HepG2 (cell line): ENCODE data around the gene TRAF4. TPM values are rescaled to one million over a fixed set of nuclear protein-coding genes. Genes with fewer than 3 reads are reported as not detected.
"Not testable (repeated sequence)": the region's sequence is repeated elsewhere in the genome, so short reads cannot be mapped to it uniquely, and the experiment has no call there.

Experiments
- ATAC-seq: fragments of 200-7000 bp; cut with Tn5 transposase; 3 replicates; pipeline ENCODE4 v1.9.1; 2020; ENCODE audit warnings: mild to moderate bottlenecking, moderate library complexity
- BruUV-seq: library from RNA; stranded (reverse); fragments of 400-500 nt; replicated peaks from 2 replicates; lab custom pipeline; 2021; lab: Mats Ljungman, UMichigan
- CTCF ChIA-PET: fragments of 300-600 bp; formaldehyde crosslinking; extraction: SDS; loops from one replicate; lab custom pipeline; 2021; ENCODE audit warnings: low total read pairs, inconsistent platforms, low intra/inter-chr PET ratio; lab: Yijun Ruan, JAX
- POLR2A ChIA-PET: fragments of 350-600 bp; sonication (Branson Sonifier 250); formaldehyde crosslinking; loops from one replicate; lab custom pipeline; 2020; ENCODE audit warnings: antibody characterized with exemption, inconsistent platforms; lab: Yijun Ruan, JAX
- DNase-seq: peaks from one replicate; pipeline ENCODE4 v3.0.0-alpha.2; 2015; ENCODE audit warnings: low spot score
- FAIRE-seq: peaks from 3 replicates; lab custom pipeline; 2011; peaks lifted over from hg19 to GRCh38; lab: Jason Lieb, UNC
- H2AFZ ChIP-seq: one replicate; pipeline ENCODE4 v1.6.1; 2011; ENCODE audit warnings: low read length, inconsistent platforms
- H3K27ac ChIP-seq: fragments of 300-600 bp; 3 replicates; pipeline ENCODE4 v1.8.0; 2011; ENCODE audit warnings: mixed run types, mild to moderate bottlenecking, mixed read lengths, low read length, inconsistent platforms; ENCODE audit not compliant: insufficient read depth; ENCODE audit errors: extremely low read length
- H3K27me3 ChIP-seq, 2 experiments: fragments of 200-600 bp in 1 of 2; 2 replicates in 1 of 2; 3 replicates in 1 of 2; pipeline versions ENCODE4 v1.6.0 to v1.8.0; 2011; ENCODE audit warnings: low read length in 2 of 2, mild to moderate bottlenecking in 2 of 2, moderate library complexity in 2 of 2, inconsistent platforms in 1 of 2; ENCODE audit not compliant: insufficient read depth in 2 of 2, control insufficient read depth in 1 of 2
- H3K36me3 ChIP-seq, 2 experiments: fragments of 200-600 bp in 1 of 2; replicated peaks in 1 of 2; 2 replicates in 1 of 2; 3 replicates in 1 of 2; pipeline versions ENCODE4 v1.5.1 to v1.8.0; 2011; ENCODE audit warnings: low read length in 2 of 2, inconsistent platforms in 1 of 2; ENCODE audit not compliant: insufficient read depth in 2 of 2, control insufficient read depth in 1 of 2
- H3K4me1 ChIP-seq: 2 replicates; pipeline ENCODE4 v1.5.1; 2012; ENCODE audit warnings: low read length, inconsistent platforms; ENCODE audit not compliant: insufficient read depth
- H3K4me2 ChIP-seq: 2 replicates; pipeline ENCODE4 v1.6.0; 2011; ENCODE audit warnings: low read depth, low read length, inconsistent platforms
- H3K4me3 ChIP-seq, 3 experiments: fragments of 200-600 bp in 1 of 3; sonication (generic), shearing (Covaris generic) in 1 of 3; replicated peaks in 1 of 3; 2 replicates each; pipeline ENCODE4 v1.5.1; 2011 to 2016; ENCODE audit warnings: low read length in 3 of 3, inconsistent platforms in 2 of 3, low read depth in 2 of 3, mild to moderate bottlenecking in 2 of 3, control low read depth in 1 of 3, mixed read lengths in 1 of 3; ENCODE audit not compliant: insufficient read depth in 1 of 3
- H3K79me2 ChIP-seq: one replicate; pipeline ENCODE4 v1.6.1; 2011; ENCODE audit warnings: low read length, inconsistent platforms; ENCODE audit not compliant: insufficient read depth
- H3K9ac ChIP-seq: 2 replicates; pipeline ENCODE4 v1.6.0; 2011; ENCODE audit warnings: mild to moderate bottlenecking, low read depth, low read length, inconsistent platforms; ENCODE audit not compliant: insufficient read depth
- H3K9me3 ChIP-seq: 2 replicates; pipeline ENCODE4 v1.5.1; 2012; ENCODE audit warnings: mild to moderate bottlenecking, low read length
- H4K20me1 ChIP-seq: 2 replicates; pipeline ENCODE4 v1.6.0; 2011; ENCODE audit warnings: inconsistent platforms, mild to moderate bottlenecking, low read length, moderate library complexity; ENCODE audit not compliant: insufficient read depth
- CBX1 ChIP-seq: IDR thresholded peaks from one replicate; pipeline ENCODE4 v1.6.1; 2016; ENCODE audit warnings: antibody characterized with exemption, low read depth
- EHMT2 ChIP-seq: fragments of 200-600 bp; sonication (generic); IDR thresholded peaks from 2 replicates; pipeline ENCODE4 v1.7.0; 2017; ENCODE audit warnings: antibody characterized with exemption, low read depth, low read length, borderline replicate concordance
- ELF1 ChIP-seq: sonication (generic); formaldehyde crosslinking; IDR thresholded peaks from 2 replicates; pipeline ENCODE4 v1.4.0; 2020; ENCODE audit warnings: missing genetic modification reagents
- MTF1 ChIP-seq: sonication (generic); formaldehyde crosslinking; IDR thresholded peaks from 2 replicates; pipeline ENCODE4 v1.5.0; 2020; ENCODE audit warnings: missing genetic modification reagents
- PRMT3 ChIP-seq: sonication (generic); formaldehyde crosslinking; IDR thresholded peaks from 2 replicates; pipeline ENCODE4 v1.8.1; 2022; ENCODE audit warnings: low read depth, mild to moderate bottlenecking, moderate library complexity, missing genetic modification reagents, borderline replicate concordance
- SKIL ChIP-seq: sonication (generic); formaldehyde crosslinking; IDR thresholded peaks from 2 replicates; pipeline ENCODE4 v1.8.0; 2022; ENCODE audit warnings: missing genetic modification reagents, mild to moderate bottlenecking, moderate library complexity, borderline replicate concordance
- ZBTB43 ChIP-seq: sonication (generic); formaldehyde crosslinking; conservative IDR thresholded peaks from 2 replicates; pipeline ENCODE4 v1.4.0; 2020; ENCODE audit warnings: missing genetic modification reagents
- ZFP36L2 ChIP-seq: sonication (generic); formaldehyde crosslinking; IDR thresholded peaks from 2 replicates; pipeline ENCODE4 v1.4.0; 2020; ENCODE audit warnings: missing genetic modification reagents
- ZNF230 ChIP-seq: sonication (generic); formaldehyde crosslinking; IDR thresholded peaks from 2 replicates; pipeline ENCODE4 v1.4.0; 2020; ENCODE audit warnings: mild to moderate bottlenecking, missing genetic modification reagents
- WGBS: methylation state at CpG from one replicate; pipeline ENCODE4 v1.1.6; 2017; ENCODE audit warnings: low lambda C conversion rate; 5-methylcytosine and 5-hydroxymethylcytosine counted together
- in situ Hi-C: cut with HindIII; loops from 2 replicates; pipeline ENCODE4 v1.10.0; 2017; ENCODE audit warnings: low pct_unique_long_range_greater_than_20kb; ENCODE audit not compliant: extremely low pct_ligation_motif_present
- intact Hi-C: fragments of 100-400 bp; cut with micrococcal nuclease; formaldehyde crosslinking; loops from one replicate; pipeline ENCODE4 v1.10.0; 2022; ENCODE audit not compliant: unreplicated experiment
- polyA plus RNA-seq, 8 experiments: library from polyadenylated mRNA; depleted of rRNA in 3 of 8; stranded (reverse) in 7 of 8; unstranded in 1 of 8; fragments of >200 nt; fragmentation: Illumina TruSeq in 4 of 8; extraction: Trizol in 4 of 8; gene quantifications; 2 replicates each; pipeline versions ENCODE4 v1.2.1 to v1.2.3, GENCODE V29; 2011 to 2016; ENCODE audit warnings: low read depth in 4 of 8, missing spikeins in 1 of 8, mixed read lengths in 1 of 8; ENCODE audit not compliant: insufficient read depth in 1 of 8
- total RNA-seq, 5 experiments: library from RNA; depleted of rRNA; stranded (reverse); fragments of >200 nt; fragmentation: Illumina TruSeq; extraction: Trizol; gene quantifications; 2 replicates each; pipeline ENCODE4 v1.2.3, GENCODE V29; 2016; ENCODE audit warnings: low read depth in 1 of 5

The TRAF4 gene
- total and polyA plus RNA-seq, 2 of the 13 experiments (the other 11 are each of a cell fraction or from before 2014, with no cell fraction given), result 86.0 to 89.9 TPM

- no peak for TF ChIP-seq PRMT3 (CRISPR knock-in tag)
- no peak for TF ChIP-seq EHMT2
- TF ChIP-seq ZBTB43, result no peak
- no peak for TF ChIP-seq CBX1
Observed at GRCh38 chr17:28777178-28777577, 33.4 kb downstream of the TRAF4 start (continued).

- H3K27ac ChIP-seq, H4K20me1 ChIP-seq, CTCF ChIA-PET, POLR2A ChIA-PET, intact Hi-C loops, H3K4me1 ChIP-seq, H3K27me3 ChIP-seq, H3K4me2 ChIP-seq, H3K4me3 ChIP-seq, FAIRE-seq, ATAC-seq, H2AFZ ChIP-seq, in situ Hi-C loops, H3K9ac ChIP-seq, H3K9me3 ChIP-seq, BruUV-seq, DNase-seq: not testable (repeated sequence)
- H3K36me3 ChIP-seq, result peaks cover 2 to 10% of the 10 kb centered on the region in 2 experiments
- 96% methylated on average over 13 of the region's 13 CpGs for WGBS
- peaks cover 22% of the 10 kb centered on the region for H3K79me2 ChIP-seq
Observed at GRCh38 chr17:28779601-28780000, 35.8 kb downstream of the TRAF4 start.

GRCh38 chr17:28783161-28783560 lies 39.4 kb downstream of the TRAF4 start:
- BruUV-seq, result no TSS peak
- TF ChIP-seq ZNF230 (no peak), SKIL (CRISPR knock-in tag) (no peak), ELF1 (CRISPR knock-in tag) (no peak), MTF1 (CRISPR knock-in tag) (no peak), ZFP36L2 (CRISPR knock-in tag) (no peak)

More at GRCh38 chr17:28783161-28783560, 39.4 kb downstream of the TRAF4 start:
- no peak for FAIRE-seq
- no peak for ATAC-seq
- ChIA-PET POLR2A (no interaction called here), CTCF (no interaction called here)
- H3K79me2 ChIP-seq, result peaks cover 17% of the 10 kb centered on the region
- no peak overlapping the region for H3K4me3 ChIP-seq
- peaks cover 6% of the 10 kb centered on the region for H3K4me1 ChIP-seq
- no peak overlapping the region for H3K27ac ChIP-seq
- in situ Hi-C loops (no loop called here), intact Hi-C loops (no loop called here)
- 0 out of 2 replicates have a peak, but pooled peaks cover 5% of the 10 kb centered on the region for H4K20me1 ChIP-seq
- WGBS, result 98% methylated on average over 3 of the region's 3 CpGs
- no peak overlapping the region for H3K4me2 ChIP-seq
- H2AFZ ChIP-seq, result no peak overlapping the region
- H3K27me3 ChIP-seq, result no peaks in the 10 kb centered on the region; a peak in 1 of 5 replicates
- no peak overlapping the region for H3K9ac ChIP-seq
- no peak for DNase-seq
- peaks cover 2 to 10% of the 10 kb centered on the region in 2 experiments for H3K36me3 ChIP-seq
- no peaks in the 10 kb centered on the region for H3K9me3 ChIP-seq
